Measurements from ENCODE around the gene HOXA11.
A peak's percentile ranks its signal among the peaks of the same experiment; 100 is the strongest.

The HOXA11 gene

GRCh38 chr7:27160546-27161213 lies 24.4 kb downstream of the HOXA11 start:
- no peak for TF ChIP-seq GATA1 (IDR thresholded peaks at IDR 0.05; ENCODE audit: low read depth, low read length)
- no peak for TF ChIP-seq POLR2A (IDR thresholded peaks at IDR 0.05; ENCODE audit: low read length)
- peak; percentile 80 to 88 for DNase-seq

GRCh38 chr7:27160145-27160545 lies 24.9 kb downstream of the HOXA11 start:
- DNase-seq, result no peak

GRCh38 chr7:27159266-27160144 lies 25.5 kb downstream of the HOXA11 start:
- no peak for TF ChIP-seq GATA1 (IDR thresholded peaks at IDR 0.05; ENCODE audit: low read depth, low read length)
- TF ChIP-seq POLR2A (IDR thresholded peaks at IDR 0.05; ENCODE audit: low read length), result no peak
- no peak for DNase-seq

More at GRCh38 chr7:27160145-27160545, 24.9 kb downstream of the HOXA11 start:
- no peak for TF ChIP-seq GATA1 (IDR thresholded peaks at IDR 0.05; ENCODE audit: low read depth, low read length)
- no peak for TF ChIP-seq POLR2A (IDR thresholded peaks at IDR 0.05; ENCODE audit: low read length)

GRCh38 chr7:27158436-27159265 lies 26.4 kb downstream of the HOXA11 start:
- TF ChIP-seq POLR2A (IDR thresholded peaks at IDR 0.05; ENCODE audit: low read length) (no peak), GATA1 (IDR thresholded peaks at IDR 0.05; ENCODE audit: low read depth, low read length) (no peak)
- no peak for DNase-seq

- DNase-seq, result no peak
- no peak for TF ChIP-seq POLR2A (IDR thresholded peaks at IDR 0.05; ENCODE audit: low read length)
- TF ChIP-seq GATA1 (IDR thresholded peaks at IDR 0.05; ENCODE audit: low read depth, low read length), result no peak
Measured at GRCh38 chr7:27157702-27158431, 27.2 kb downstream of the HOXA11 start.

- no peak for DNase-seq
- TF ChIP-seq POLR2A (IDR thresholded peaks at IDR 0.05; ENCODE audit: low read length), result no peak
Measured at GRCh38 chr7:27156916-27157701, 27.9 kb downstream of the HOXA11 start.

GRCh38 chr7:27156508-27156898 lies 28.5 kb downstream of the HOXA11 start, which contains the start of gene HOXA7:
TSS of gene HOXA7 (minus strand) at chr7:27156675. CDS start at chr7:27156545, 130 bp downstream.
- TF ChIP-seq POLR2A (IDR thresholded peaks at IDR 0.05; ENCODE audit: low read length) (no peak), GATA1 (IDR thresholded peaks at IDR 0.05; ENCODE audit: low read depth, low read length) (no peak)
- DNase-seq, result no peak

GRCh38 chr7:27155816-27156507 lies 29.1 kb downstream of the HOXA11 start:
- no peak for TF ChIP-seq GATA1 (IDR thresholded peaks at IDR 0.05; ENCODE audit: low read depth, low read length)
- TF ChIP-seq POLR2A (IDR thresholded peaks at IDR 0.05; ENCODE audit: low read length), result no peak
- DNase-seq, result no peak

- TF ChIP-seq GATA1 (IDR thresholded peaks at IDR 0.05; ENCODE audit: low read depth, low read length), result no peak
- TF ChIP-seq POLR2A (IDR thresholded peaks at IDR 0.05; ENCODE audit: low read length), result no peak
- DNase-seq, result no peak
Measured at GRCh38 chr7:27154901-27155815, 29.9 kb downstream of the HOXA11 start.

GRCh38 chr7:27154369-27154768 lies 30.7 kb downstream of the HOXA11 start:
- no peak for DNase-seq
- no peak for TF ChIP-seq POLR2A (IDR thresholded peaks at IDR 0.05; ENCODE audit: low read length)
- TF ChIP-seq GATA1 (IDR thresholded peaks at IDR 0.05; ENCODE audit: low read depth, low read length), result no peak

- DNase-seq, result no peak
- TF ChIP-seq GATA1 (IDR thresholded peaks at IDR 0.05; ENCODE audit: low read depth, low read length) (no peak), POLR2A (IDR thresholded peaks at IDR 0.05; ENCODE audit: low read length) (no peak)
Measured at GRCh38 chr7:27153526-27153925, 31.5 kb downstream of the HOXA11 start.
